Neural progenitor cell (in vitro differentiated cells): ENCODE data around the gene INHBC.

Experiments
- CTCF ChIP-seq: fragments of 200-600 bp; sonication (generic); IDR thresholded peaks from 2 replicates; pipeline ENCODE4 v1.5.1; 2017; ENCODE audit warnings: antibody characterized with exemption, mild to moderate bottlenecking
- EZH2 ChIP-seq: fragments of 200-600 bp; sonication (generic); IDR thresholded peaks from 2 replicates; pipeline ENCODE4 v1.6.1; 2017; ENCODE audit warnings: antibody characterized with exemption, mild to moderate bottlenecking, moderate library complexity
- EZH2phosphoT487 ChIP-seq: fragments of 200-600 bp; sonication (generic); IDR thresholded peaks from 2 replicates; pipeline ENCODE4 v1.6.1; 2017; ENCODE audit warnings: antibody characterized with exemption

GRCh38 chr12:57467212-57467874, 32.8 kb downstream of the INHBC start:
- no peak for TF ChIP-seq CTCF
- no peak for TF ChIP-seq EZH2phosphoT487
- TF ChIP-seq EZH2: no peak
